Calu3 (cell line): ENCODE results near the gene MUS81. TPM values are rescaled to one million over a fixed set of nuclear protein-coding genes. Genes with fewer than 3 reads are reported as not detected.

Experiments used
- BruUV-seq: library from RNA; stranded (reverse); fragments of 400-500 nt; replicated peaks from 2 replicates; lab custom pipeline; 2021; lab: Mats Ljungman, UMichigan
- CTCF ChIA-PET: fragments of 300-600 bp; sonication (Branson Sonifier 250); formaldehyde crosslinking; loops from one replicate; lab custom pipeline; 2022; ENCODE audit warnings: antibody characterized with exemption; lab: Charles Lee
- DNase-seq: peaks from one replicate; pipeline ENCODE4 v3.0.0; 2022
- H3K27ac Mint-ChIP-seq: one replicate; pipeline ENCODE4 v1.8.0; 2022; ENCODE audit warnings: mixed read lengths; ENCODE audit not compliant: unreplicated experiment
- H3K27me3 Mint-ChIP-seq: one replicate; pipeline ENCODE4 v1.8.0; 2022; ENCODE audit warnings: mixed read lengths; ENCODE audit not compliant: unreplicated experiment
- H3K36me3 Mint-ChIP-seq: one replicate; pipeline ENCODE4 v1.8.0; 2022; ENCODE audit warnings: mild to moderate bottlenecking, moderate library complexity, mixed read lengths; ENCODE audit not compliant: insufficient read depth, unreplicated experiment
- H3K4me1 Mint-ChIP-seq: one replicate; pipeline ENCODE4 v1.8.0; 2022; ENCODE audit warnings: mild to moderate bottlenecking, low read depth, mixed read lengths; ENCODE audit not compliant: unreplicated experiment
- H3K4me3 Mint-ChIP-seq: one replicate; pipeline ENCODE4 v1.8.0; 2022; ENCODE audit warnings: mild to moderate bottlenecking, low read depth, moderate library complexity, mixed read lengths; ENCODE audit not compliant: unreplicated experiment
- H3K9me3 Mint-ChIP-seq: one replicate; pipeline ENCODE4 v1.8.0; 2022; ENCODE audit warnings: low read depth, mixed read lengths; ENCODE audit not compliant: unreplicated experiment
- intact Hi-C: fragments of 100-400 bp; cut with micrococcal nuclease; formaldehyde crosslinking; loops from one replicate; pipeline ENCODE4 v1.10.0; 2022; ENCODE audit not compliant: unreplicated experiment
- total RNA-seq: library from RNA; stranded (reverse); gene quantifications from 2 replicates; pipeline ENCODE4 v1.2.3, GENCODE V29; 2022
- TF ChIP-seq, protein P1 (sequence below): fragments of 200-600 bp; IDR thresholded peaks from one replicate; pipeline ENCODE4 v1.8.0; 2022; ENCODE audit warnings: antibody characterized with exemption; ENCODE audit not compliant: unreplicated experiment

MUS81 gene
- total RNA-seq, 1 experiment from 2014 or later = 67.6 TPM

GRCh38 chr11:65862191-65862735, 2.0 kb downstream of the MUS81 start:
- peak overlapping the region; percentile 84 for H3K4me3 Mint-ChIP-seq
- BruUV-seq = no TSS peak
- H3K27ac Mint-ChIP-seq = no peak overlapping the region
- no peak for DNase-seq
- H3K4me1 Mint-ChIP-seq = peaks cover 17% of the 10 kb centered on the region
- intact Hi-C loops = no loop called here
- CTCF ChIA-PET = no interaction called here
- no peaks in the 10 kb centered on the region for H3K27me3 Mint-ChIP-seq
- peaks cover 83% of the 10 kb centered on the region for H3K36me3 Mint-ChIP-seq
- TF ChIP-seq, protein P1, sequence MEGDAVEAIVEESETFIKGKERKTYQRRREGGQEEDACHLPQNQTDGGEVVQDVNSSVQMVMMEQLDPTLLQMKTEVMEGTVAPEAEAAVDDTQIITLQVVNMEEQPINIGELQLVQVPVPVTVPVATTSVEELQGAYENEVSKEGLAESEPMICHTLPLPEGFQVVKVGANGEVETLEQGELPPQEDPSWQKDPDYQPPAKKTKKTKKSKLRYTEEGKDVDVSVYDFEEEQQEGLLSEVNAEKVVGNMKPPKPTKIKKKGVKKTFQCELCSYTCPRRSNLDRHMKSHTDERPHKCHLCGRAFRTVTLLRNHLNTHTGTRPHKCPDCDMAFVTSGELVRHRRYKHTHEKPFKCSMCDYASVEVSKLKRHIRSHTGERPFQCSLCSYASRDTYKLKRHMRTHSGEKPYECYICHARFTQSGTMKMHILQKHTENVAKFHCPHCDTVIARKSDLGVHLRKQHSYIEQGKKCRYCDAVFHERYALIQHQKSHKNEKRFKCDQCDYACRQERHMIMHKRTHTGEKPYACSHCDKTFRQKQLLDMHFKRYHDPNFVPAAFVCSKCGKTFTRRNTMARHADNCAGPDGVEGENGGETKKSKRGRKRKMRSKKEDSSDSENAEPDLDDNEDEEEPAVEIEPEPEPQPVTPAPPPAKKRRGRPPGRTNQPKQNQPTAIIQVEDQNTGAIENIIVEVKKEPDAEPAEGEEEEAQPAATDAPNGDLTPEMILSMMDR = no peak
- H3K9me3 Mint-ChIP-seq = no peaks in the 10 kb centered on the region

GRCh38 chr11:65862941-65863888, 3.0 kb downstream of the MUS81 start:
- H3K4me1 Mint-ChIP-seq = peaks cover 17% of the 10 kb centered on the region
- no peak for DNase-seq
- BruUV-seq = no TSS peak
- H3K4me3 Mint-ChIP-seq = no peak overlapping the region
- no peaks in the 10 kb centered on the region for H3K9me3 Mint-ChIP-seq
- intact Hi-C loops = no loop called here
- CTCF ChIA-PET = no interaction called here
- TF ChIP-seq, protein P1 = no peak
- peaks cover 75% of the 10 kb centered on the region for H3K36me3 Mint-ChIP-seq
- no peaks in the 10 kb centered on the region for H3K27me3 Mint-ChIP-seq
- H3K27ac Mint-ChIP-seq = no peak overlapping the region

DNA sequence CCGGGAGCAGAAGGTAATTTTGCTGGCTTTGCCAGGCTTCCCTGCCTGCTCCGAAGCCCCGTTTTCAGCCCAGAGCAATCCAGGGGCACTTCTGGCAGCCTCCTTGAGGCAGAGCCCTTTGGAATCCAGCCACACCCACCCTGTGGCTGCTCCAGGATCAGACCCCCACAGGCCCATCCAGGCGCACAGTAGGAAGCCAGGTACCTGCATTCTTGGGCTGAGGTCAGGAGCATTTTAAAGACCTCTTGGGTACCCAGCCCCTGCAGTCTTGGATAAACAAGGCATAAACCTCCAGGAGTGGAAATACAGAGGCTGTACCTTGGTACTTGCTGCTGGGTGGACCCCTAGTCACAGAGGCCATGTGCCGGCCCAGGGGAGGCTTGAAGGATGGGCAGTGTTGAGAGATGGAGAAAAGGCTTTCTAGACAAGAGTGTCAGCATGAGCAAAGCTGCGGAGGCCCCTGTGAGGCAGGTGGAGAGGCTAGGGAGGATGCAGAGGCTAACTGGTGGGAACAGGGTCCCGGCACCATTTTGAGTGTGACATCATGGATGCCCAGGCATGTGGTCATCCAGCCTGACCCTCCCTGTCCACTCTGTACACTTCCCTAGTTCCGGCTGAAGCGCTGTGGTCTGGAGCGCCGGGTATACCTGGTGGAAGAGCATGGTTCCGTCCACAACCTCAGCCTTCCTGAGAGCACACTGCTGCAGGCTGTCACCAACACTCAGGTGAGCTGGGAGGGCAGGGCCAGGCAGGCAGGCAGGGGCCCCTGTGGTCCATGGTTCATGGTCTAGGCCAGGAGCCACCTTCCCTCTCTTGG, 3.9 kb downstream of the MUS81 start:
- peaks cover 9% of the 10 kb centered on the region for H3K4me1 Mint-ChIP-seq
- no peak overlapping the region for H3K27ac Mint-ChIP-seq
- peaks cover 67% of the 10 kb centered on the region for H3K36me3 Mint-ChIP-seq
- BruUV-seq = no TSS peak
- H3K27me3 Mint-ChIP-seq = no peaks in the 10 kb centered on the region
- intact Hi-C loops = no loop called here
- H3K9me3 Mint-ChIP-seq = no peaks in the 10 kb centered on the region
- CTCF ChIA-PET = no interaction called here
- H3K4me3 Mint-ChIP-seq = no peak overlapping the region
- TF ChIP-seq, protein P1 = no peak
- no peak for DNase-seq

GRCh38 chr11:65864706-65865471, 4.7 kb downstream of the MUS81 start:
- CTCF ChIA-PET = no interaction called here
- peaks cover 67% of the 10 kb centered on the region for H3K36me3 Mint-ChIP-seq
- peaks cover 5% of the 10 kb centered on the region for H3K4me1 Mint-ChIP-seq
- intact Hi-C loops = no loop called here
- TF ChIP-seq, protein P1 = no peak
- BruUV-seq = no TSS peak
- H3K9me3 Mint-ChIP-seq = no peaks in the 10 kb centered on the region
- DNase-seq = no peak
- no peak overlapping the region for H3K27ac Mint-ChIP-seq
- H3K27me3 Mint-ChIP-seq = peaks cover 7% of the 10 kb centered on the region
- no peak overlapping the region for H3K4me3 Mint-ChIP-seq
